Gastroesophageal sphincter (tissue), 3 donors: ENCODE data around the gene CASTOR1.

ENCODE experiments used
- POLR2A ChIP-seq, 2 donors: fragments of 450-650 bp; IDR thresholded peaks; one replicate each; pipeline ENCODE4 v1.6.1; 2017; ENCODE audit warnings: antibody characterized with exemption in 2 of 2, mild to moderate bottlenecking in 2 of 2, moderate library complexity in 1 of 2
- TF ChIP-seq, protein P1 (sequence below), 4 experiments: fragments of 200-600 bp in 2 of 4; fragments of 450-650 bp in 2 of 4; sonication (generic) in 1 of 4; IDR thresholded peaks; one replicate each; pipeline ENCODE4 v1.5.1; 2017 to 2019; ENCODE audit warnings: antibody characterized with exemption in 4 of 4, mild to moderate bottlenecking in 2 of 4, moderate library complexity in 2 of 4

DNA sequence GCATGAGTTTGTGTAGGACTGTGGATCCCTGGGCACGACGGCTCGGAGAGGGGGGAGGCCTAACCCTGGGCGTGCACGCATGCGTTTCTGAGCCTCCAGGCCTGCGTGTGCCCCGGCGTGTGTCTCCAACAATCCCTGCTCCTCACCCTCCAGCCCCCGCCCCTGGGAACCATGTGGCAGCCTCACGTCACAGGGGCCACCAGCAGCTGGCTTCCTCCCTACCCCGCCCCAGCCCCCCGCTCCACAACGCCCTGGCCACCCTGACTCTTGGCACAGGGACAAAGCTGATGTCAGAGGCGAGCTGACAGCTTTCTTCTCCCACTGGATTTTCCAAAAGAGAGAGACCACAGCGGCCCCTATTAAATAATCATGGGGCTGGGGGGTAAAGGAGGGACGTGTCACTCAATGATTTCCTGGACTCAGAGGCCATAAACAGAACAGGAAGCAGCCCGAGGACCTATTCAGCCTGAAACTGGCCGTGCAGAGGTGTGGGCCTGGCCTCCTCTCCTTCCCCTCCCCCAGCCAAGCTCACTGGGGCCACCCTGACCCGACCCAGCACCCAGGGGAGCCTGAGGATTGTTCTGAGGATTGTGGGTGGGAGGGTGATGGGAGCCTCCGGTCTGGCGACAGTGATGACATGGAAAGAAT is 36.0 kb downstream of the CASTOR1 start:
- TF ChIP-seq, protein P1, sequence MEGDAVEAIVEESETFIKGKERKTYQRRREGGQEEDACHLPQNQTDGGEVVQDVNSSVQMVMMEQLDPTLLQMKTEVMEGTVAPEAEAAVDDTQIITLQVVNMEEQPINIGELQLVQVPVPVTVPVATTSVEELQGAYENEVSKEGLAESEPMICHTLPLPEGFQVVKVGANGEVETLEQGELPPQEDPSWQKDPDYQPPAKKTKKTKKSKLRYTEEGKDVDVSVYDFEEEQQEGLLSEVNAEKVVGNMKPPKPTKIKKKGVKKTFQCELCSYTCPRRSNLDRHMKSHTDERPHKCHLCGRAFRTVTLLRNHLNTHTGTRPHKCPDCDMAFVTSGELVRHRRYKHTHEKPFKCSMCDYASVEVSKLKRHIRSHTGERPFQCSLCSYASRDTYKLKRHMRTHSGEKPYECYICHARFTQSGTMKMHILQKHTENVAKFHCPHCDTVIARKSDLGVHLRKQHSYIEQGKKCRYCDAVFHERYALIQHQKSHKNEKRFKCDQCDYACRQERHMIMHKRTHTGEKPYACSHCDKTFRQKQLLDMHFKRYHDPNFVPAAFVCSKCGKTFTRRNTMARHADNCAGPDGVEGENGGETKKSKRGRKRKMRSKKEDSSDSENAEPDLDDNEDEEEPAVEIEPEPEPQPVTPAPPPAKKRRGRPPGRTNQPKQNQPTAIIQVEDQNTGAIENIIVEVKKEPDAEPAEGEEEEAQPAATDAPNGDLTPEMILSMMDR (IDR thresholded peaks at IDR 0.05) = no peak
- no peak for TF ChIP-seq POLR2A (IDR thresholded peaks at IDR 0.05)
